HG03460 (cell line): Measurements from ENCODE around the gene RCOR3.
"Not testable (repeated sequence)": the region's sequence is repeated elsewhere in the genome, so short reads cannot be mapped to it uniquely, and the experiment has no call there.

ENCODE experiments used
- ATAC-seq: cut with Tn5 transposase; IDR thresholded peaks from one replicate; pipeline ENCODE4 v1.9.1; 2021; ENCODE audit not compliant: unreplicated experiment

The RCOR3 gene

GRCh38 chr1:211337430-211338223 lies 78.5 kb downstream of the RCOR3 start:
- no peak for ATAC-seq

GRCh38 chr1:211338224-211338620 lies 79.1 kb downstream of the RCOR3 start:
- no peak for ATAC-seq

- no peak for ATAC-seq
Observed at GRCh38 chr1:211339631-211340041, 80.5 kb downstream of the RCOR3 start.

- no peak for ATAC-seq
Observed at GRCh38 chr1:211340622-211341507, 81.7 kb downstream of the RCOR3 start.

GRCh38 chr1:211341999-211342398 lies 82.8 kb downstream of the RCOR3 start:
- ATAC-seq, result no peak

GRCh38 chr1:211343607-211344006 lies 84.4 kb downstream of the RCOR3 start:
- no peak for ATAC-seq

GRCh38 chr1:211344152-211344618 lies 85.0 kb downstream of the RCOR3 start:
- no peak for ATAC-seq

GRCh38 chr1:211345719-211346118 lies 86.6 kb downstream of the RCOR3 start:
- ATAC-seq, result no peak

GRCh38 chr1:211347077-211347844 lies 88.1 kb downstream of the RCOR3 start:
- ATAC-seq, result no peak

- ATAC-seq, result no peak
Observed at GRCh38 chr1:211348547-211348946, 89.4 kb downstream of the RCOR3 start.

GRCh38 chr1:211349741-211350140 lies 90.6 kb downstream of the RCOR3 start:
- no peak for ATAC-seq

GRCh38 chr1:211352055-211352454 lies 92.9 kb downstream of the RCOR3 start:
- ATAC-seq, result not testable (repeated sequence)

GRCh38 chr1:211352465-211352864 lies 93.3 kb downstream of the RCOR3 start:
- no peak for ATAC-seq

GRCh38 chr1:211352985-211353515 lies 93.9 kb downstream of the RCOR3 start:
- ATAC-seq, result peak; percentile 78

- peak; percentile 13 for ATAC-seq
Observed at GRCh38 chr1:211353562-211354212, 94.5 kb downstream of the RCOR3 start.

GRCh38 chr1:211355873-211356272 lies 96.7 kb downstream of the RCOR3 start:
- no peak for ATAC-seq

- ATAC-seq, result no peak
Observed at GRCh38 chr1:211356723-211357407, 97.7 kb downstream of the RCOR3 start.

GRCh38 chr1:211358685-211359084 lies 99.5 kb downstream of the RCOR3 start:
- no peak for ATAC-seq

- no peak for ATAC-seq
Observed at GRCh38 chr1:211359876-211360275, 100.7 kb downstream of the RCOR3 start.

GRCh38 chr1:211361202-211361601 lies 102.0 kb downstream of the RCOR3 start:
- no peak for ATAC-seq
